ENCODE measurements around the gene PRPF38B. TPM values are rescaled to one million over a fixed set of nuclear protein-coding genes. Genes with fewer than 3 reads are reported as not detected.

PRPF38B gene
- total RNA-seq, 1 experiment from 2014 or later = 50.5 TPM

- TF ChIP-seq FOXP1 (CRISPR knock-in tag; IDR thresholded peaks at IDR 0.05; ENCODE audit: borderline replicate concordance) = peak; percentile 86; the same call in 1 of the 2 replicates
- peak; percentile 3; the same call in 1 of the 2 replicates for TF ChIP-seq HMGXB4 (CRISPR knock-in tag; IDR thresholded peaks at IDR 0.05)
- peak; percentile 65; the same call in 1 of the 2 replicates for TF ChIP-seq TEAD1 (CRISPR knock-in tag; IDR thresholded peaks at IDR 0.05)
- peak; percentile 54 for TF ChIP-seq ETV6 (CRISPR knock-in tag; IDR thresholded peaks at IDR 0.05)
- TF ChIP-seq RORB (CRISPR knock-in tag; IDR thresholded peaks at IDR 0.05) = no peak
- TF ChIP-seq MXD4 (CRISPR knock-in tag; IDR thresholded peaks at IDR 0.05; ENCODE audit: borderline replicate concordance) = no peak
- no peak for TF ChIP-seq ZNF263 (CRISPR knock-in tag; IDR thresholded peaks at IDR 0.05; ENCODE audit: low read depth)
Observed at GRCh38 chr1:108746382-108747170, 54.5 kb downstream of the PRPF38B start, which contains the start of gene STXBP3 (continued).

- POLR2A ChIA-PET = interaction anchor here (0.6 kb wide), 1 partner anchor 55 kb away, joined by 4 read pairs; the partner anchor contains the start of gene PRPF38B
- Mint-ChIP-seq H3K4me3 (peak overlapping the region; percentile 97), H3K4me1 (peaks cover 5% of the 10 kb centered on the region), H3K36me3 (no peaks in the 10 kb centered on the region), H3K27me3 (ENCODE audit: low read depth) (peaks cover 16% of the 10 kb centered on the region), H3K9me3 (no peaks in the 10 kb centered on the region), H3K27ac (peak overlapping the region; percentile 98)
- 0 out of 2 replicates have a peak, but pooled peaks have one; percentile 9 for TF ChIP-seq SP1 (CRISPR knock-in tag; conservative IDR thresholded peaks at IDR 0.05)
- TF ChIP-seq SOX15 (CRISPR knock-in tag; IDR thresholded peaks at IDR 0.05) = no peak
- no peak for TF ChIP-seq CTCF (IDR thresholded peaks at IDR 0.05)
- 0 out of 2 replicates have a peak, but pooled peaks have one; percentile 0 for TF ChIP-seq KAT7 (CRISPR knock-in tag; IDR thresholded peaks at IDR 0.05; ENCODE audit: borderline replicate concordance)
- no peak for TF ChIP-seq NR3C1 (CRISPR knock-in tag; conservative IDR thresholded peaks at IDR 0.05; ENCODE audit: low read depth)
- no peak for TF ChIP-seq FOXJ3 (CRISPR knock-in tag; IDR thresholded peaks at IDR 0.05; ENCODE audit: borderline replicate concordance)
- TF ChIP-seq ZNF532 (CRISPR knock-in tag; IDR thresholded peaks at IDR 0.05; ENCODE audit: borderline replicate concordance) = 0 out of 2 replicates have a peak, but pooled peaks have one; percentile 20
- TF ChIP-seq ESRRA (CRISPR knock-in tag; IDR thresholded peaks at IDR 0.05; ENCODE audit: borderline replicate concordance) = no peak
- ATAC-seq (peak; percentile 53), DNase-seq (ENCODE audit: low spot score) (peak; percentile 57)
- CTCF ChIA-PET = interaction anchor here (0.7 to 1.0 kb wide), 3 partner anchors 70 to 454 kb away, joined by 3 read pairs; no protein-coding TSS in a partner anchor
Observed at GRCh38 chr1:108747171-108747850, 55.2 kb downstream of the PRPF38B start.

Measured in WTC11 (cell line).